DMS 273 treated with DMSO at 0.1 percent for 48 hours (cell line): ENCODE measurements around the gene INPP5A.
"Not testable (repeated sequence)": the region's sequence is repeated elsewhere in the genome, so short reads cannot be mapped to it uniquely, and the experiment has no call there.

Source experiments
- DNase-seq: peaks from one replicate; lab custom pipeline; 2025; lab: John Stamatoyannopoulos, UW

Gene INPP5A

DNA sequence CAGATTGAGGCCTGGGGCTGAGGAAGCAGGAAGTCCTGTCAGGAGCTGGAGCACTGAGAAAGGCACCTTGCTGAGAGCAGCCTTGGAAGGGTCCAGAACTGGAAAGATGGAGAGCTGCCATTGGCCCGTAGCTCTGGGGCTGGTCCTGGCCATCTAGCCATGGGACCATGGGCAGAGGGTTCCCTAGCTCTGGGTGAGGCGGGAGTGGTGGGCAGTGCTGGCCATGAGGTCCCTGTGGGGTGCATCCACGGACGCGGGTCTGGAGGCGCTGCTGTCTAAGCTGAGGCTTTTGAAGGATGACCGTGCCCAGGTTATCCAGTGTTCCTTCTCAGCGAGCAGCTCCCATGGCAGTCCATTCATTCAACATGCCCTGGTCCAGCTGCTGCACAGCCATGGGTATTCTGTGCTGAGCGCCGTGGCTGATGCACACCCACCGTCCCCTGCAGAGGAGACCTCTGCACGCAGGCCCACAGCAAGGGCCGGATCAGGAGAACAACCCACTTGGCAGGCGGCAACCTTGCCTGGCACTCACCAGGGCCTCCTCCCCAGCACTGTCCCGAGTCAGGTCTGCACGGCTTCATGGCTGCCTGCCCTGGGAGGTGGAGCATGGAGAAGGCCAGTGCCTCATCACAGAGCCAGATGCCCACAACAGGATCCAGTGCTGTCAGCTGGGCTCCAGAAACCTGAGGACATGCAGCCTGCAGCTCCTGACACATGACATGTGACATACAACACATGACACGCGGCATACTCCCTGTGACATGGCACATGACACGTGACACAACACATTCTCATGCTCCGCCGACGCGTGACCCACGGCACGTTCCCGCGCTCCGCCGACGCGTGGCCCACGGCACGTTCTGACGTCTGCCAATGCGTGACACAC is 121.9 kb downstream of the INPP5A start:
- DNase-seq = no peak

DNA sequence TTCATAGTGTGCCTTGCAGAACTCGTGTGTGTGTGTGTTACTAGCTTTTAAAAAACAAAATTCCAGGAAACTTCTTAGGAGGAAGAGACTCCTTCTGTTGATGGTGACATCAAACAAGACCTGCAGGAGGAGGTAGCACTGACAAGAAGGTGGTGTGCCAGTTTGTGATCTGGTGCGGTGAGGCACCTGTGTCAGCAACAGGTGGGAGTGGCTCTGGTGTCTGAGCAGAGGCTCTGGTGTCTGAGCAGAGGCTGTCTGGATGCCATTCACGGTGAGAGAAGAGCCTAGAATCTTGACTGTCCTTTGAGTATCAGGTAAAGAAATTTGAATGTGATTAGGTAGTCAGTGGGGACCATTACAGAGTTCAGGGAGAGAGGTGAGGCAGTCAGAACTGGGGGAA is 122.8 kb downstream of the INPP5A start:
- DNase-seq = no peak

DNA sequence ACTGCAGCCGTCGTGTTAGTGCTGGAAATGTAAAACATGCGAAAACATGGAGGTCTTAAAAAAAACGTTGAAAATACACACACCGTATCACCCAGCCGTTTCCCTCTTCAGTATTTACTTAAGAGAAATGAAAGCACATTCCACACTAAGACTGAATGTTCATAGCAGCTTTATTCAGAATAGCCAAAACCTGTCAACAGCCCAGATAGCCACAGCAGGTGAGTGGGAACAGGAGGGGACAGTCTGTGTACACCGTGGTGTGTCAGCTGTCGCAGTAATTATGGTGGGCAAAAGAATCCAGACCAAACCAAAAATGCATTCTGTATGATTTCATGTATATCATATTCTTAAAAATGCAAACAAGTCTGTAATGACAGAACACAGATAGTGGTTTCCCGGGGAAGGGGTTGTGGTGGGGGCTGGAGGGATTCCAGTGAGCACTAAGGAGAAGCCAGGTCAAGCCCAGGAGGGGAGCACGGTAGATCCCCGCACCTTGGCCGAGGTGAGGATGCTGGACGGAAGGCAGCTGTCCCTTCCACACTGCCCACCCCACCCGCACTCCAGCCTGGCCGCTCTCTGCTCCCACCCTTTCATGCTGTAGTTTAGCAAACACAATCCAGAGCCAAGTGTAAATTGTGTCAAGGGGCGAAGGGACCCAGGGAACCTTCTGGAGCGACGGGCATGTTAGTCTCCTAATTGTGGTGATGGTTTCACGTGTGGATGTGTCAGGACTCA is 124.8 kb downstream of the INPP5A start:
- DNase-seq = no peak

DNA sequence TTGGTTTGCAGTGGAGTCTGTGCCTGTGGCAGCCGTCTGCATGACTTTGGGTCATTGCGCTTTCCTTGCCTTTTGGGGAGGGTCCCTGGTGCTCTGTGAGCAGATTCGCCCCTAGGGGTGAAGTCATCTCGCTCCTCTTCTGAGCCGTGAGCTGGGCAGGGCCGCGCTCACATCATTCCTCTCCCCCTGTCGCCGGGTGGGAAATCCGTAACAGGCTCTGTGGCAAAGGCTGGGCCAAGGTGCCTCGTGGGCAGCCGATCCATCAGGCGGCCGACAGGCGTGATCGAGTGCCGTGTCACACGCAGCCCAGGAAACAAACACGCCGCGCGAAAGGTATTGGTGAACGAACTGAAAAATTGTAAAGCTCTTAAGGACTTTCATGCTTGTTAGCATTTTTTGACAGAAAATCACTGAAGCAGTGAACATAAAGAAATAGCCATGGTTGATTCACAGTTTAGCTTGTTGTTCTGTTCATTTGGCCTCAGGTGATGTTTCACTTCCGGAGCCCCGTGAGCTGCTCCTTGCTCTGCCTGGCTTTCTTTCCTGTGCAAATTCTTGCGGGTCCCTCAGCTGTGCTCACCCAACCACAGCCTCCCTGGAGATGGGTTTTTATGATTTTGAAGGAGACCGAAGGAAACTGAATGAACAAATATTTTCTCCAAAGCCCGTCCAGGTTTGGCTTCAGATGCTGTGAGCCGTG is 126.2 kb downstream of the INPP5A start:
- DNase-seq = no peak

DNA sequence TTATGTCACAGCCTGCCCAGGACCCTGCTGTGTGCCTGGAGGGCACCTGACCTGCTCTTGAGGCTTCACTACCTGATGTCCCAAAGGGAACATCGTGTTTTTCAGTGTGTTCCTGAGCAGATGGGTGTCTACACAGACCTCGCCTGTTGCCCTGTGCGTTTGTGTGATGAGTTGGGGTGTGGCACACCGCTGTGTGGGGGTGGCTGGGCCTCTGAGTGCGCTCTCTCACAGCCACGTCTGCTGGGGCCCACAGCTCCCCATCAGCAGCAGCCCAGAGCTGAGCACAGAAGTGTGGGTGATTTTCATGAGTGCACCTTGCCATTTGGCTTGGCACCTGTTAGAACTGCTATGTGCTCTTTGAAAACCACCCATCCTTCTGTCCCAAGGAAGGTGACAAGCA is 126.8 kb downstream of the INPP5A start:
- DNase-seq = no peak

DNA sequence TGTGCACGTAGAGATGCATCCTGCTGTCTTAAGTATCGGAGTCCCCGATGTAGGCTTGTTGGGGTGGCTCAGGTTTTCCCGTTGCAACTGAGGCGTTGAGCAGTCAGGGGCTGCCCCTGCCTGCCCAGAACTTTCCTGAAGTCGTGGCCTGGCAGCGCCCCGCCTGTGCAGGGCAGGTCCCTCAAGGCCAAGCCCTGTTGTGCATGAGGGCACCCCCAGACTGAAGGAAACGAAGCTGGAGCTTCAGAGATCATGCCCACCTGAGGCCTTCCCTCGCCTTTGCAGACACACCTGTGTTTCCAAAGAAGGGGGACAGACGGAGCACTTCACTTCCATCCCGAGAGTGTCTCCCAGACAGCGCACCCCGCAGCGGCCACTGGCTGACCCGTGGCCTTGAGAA is 127.3 kb downstream of the INPP5A start:
- no peak for DNase-seq

DNA sequence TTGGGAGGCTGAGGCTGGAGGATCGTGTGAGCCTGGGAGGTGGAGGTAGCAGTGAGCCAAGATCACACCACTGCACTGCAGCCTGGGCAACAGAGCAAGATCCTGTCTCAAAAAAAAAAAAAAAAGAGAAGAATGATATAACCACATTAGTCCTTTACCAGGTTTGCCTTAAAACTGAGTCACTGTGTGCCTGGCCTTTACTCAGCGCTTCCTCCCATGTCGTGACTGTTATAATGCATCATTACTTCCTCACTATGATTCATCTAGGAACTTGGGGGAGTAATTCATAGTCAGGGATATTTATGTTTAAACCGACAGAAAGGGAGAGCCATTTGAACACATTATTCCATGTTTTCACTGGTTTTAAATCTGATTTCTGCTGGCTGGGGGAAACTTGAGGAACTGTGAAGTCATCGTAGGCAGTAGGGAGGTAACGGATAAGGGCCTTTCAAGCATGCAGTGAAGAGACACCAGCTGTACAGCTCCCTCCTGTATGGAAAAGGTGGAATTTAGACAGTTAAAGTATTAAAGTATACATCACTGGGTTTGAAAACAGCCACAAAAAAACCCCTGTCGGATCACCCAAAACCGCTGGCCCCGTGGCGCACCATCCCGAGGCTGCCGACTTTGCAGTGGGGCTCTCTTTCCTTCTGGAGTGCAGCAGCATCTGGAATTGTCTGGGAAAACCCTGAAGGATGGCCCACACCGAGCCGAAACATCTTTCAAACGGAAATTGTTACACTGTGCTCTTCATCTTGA is 128.5 kb downstream of the INPP5A start:
- no peak for DNase-seq

DNA sequence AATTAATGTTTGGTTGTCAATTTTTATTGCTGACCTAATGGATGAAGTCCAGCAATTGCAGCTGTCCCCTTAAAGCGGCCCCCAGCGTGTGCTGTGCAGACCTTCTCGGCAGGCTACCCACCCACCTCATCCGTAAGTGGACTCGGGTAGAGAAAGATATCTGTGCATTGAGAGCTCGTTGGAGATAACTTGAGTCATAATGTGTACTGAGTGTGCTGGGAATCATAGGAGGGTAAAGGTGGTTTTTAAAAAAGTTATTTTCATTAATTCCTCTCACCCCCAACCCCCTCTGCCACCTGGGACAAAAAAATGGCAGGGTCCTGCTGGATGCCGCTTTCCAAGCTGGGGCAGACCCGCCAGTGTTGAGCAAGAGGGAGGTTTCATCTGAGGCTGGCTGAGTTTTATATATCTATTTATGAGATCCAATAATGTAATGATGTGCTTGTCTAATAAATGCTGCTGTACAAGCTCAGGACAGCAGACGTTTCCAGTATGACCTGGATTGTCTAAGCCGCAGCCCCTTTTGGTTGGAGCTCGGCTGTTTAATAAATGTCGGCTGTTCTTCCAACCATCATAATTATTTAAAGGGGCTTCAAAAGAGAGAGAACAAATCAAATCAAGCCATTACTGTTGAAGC is 129.2 kb downstream of the INPP5A start:
- no peak for DNase-seq

DNA sequence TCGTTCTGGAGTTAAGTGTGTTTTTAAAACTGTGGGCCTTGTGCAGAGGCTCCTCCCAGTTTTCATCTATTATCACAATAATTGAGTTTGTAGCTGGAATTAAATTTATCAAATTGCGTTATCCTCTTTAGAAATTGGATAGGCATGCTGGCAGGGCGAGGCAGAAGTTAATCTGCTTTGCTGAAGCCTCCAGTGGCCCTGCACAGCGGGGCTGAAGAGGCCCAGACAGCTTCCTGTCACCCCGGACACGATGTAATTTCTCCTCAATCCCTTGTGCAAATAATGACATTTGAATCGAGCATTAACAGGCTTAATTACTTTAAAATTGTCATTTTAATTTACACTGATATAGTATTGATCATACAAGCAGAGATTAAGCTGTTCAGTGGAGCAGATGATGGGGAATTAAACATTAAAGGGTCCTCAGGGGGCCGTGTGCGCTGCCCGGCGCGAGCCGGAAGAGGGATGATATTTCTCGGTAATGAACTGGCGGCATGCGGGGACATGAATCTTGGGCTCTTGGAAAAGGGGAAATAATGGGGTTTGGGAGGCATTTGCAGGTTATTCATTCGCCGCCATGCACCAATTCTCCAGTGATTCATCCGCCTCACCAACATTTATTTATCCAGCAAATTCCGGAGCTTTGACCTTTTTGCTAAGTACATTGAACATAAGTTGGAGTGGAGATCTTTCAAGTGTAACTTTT is 129.9 kb downstream of the INPP5A start:
- DNase-seq = no peak

DNA sequence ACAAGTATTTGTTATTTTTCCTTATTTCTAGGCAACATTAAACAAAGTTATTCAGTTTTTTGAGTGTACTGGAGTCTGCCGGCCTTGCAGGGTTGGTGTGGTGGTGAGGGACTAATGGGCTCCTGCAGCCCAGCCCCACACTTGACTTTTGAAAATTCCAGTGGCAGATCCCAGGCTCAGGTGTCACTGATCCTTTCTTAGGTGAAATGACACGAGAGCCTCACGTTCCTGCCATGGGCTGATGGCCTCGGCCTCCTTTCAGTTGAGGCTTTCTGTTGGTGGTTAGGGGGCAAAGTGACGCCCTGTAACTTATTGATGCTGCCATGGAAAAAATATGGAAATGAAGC is 130.4 kb downstream of the INPP5A start:
- DNase-seq = no peak

DNA sequence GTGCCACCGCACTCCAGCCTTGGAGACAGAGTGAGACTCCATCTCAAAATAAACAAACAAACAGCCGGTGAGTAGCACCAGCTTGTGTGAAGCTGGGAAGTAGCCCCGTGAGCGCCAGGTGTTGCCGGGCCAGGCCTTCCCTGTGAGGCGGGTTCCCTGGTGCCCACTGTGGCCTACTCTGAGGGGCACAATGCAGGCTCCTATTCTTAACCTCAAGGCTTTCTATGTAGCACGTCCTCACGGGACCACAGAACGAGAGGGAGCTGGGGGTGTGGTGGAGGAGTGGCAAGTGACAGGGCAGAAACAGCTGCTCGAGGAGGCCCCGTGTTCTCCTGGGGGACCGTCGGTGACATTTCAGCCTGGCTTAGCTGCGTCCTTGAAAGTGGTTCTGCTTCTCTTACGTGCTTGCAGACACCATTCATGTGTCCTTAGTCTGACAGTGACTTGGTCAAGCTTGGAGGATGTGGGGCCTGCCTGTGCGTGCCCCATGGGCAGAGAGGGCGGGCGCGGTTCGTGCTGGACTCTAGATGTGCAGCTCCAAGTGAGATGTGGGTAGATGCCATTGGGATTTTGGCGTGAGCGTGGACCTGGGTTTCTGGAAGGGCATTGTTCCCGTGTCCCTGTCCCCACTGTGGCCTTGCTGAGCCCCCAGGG is 131.7 kb downstream of the INPP5A start:
- DNase-seq = no peak

DNA sequence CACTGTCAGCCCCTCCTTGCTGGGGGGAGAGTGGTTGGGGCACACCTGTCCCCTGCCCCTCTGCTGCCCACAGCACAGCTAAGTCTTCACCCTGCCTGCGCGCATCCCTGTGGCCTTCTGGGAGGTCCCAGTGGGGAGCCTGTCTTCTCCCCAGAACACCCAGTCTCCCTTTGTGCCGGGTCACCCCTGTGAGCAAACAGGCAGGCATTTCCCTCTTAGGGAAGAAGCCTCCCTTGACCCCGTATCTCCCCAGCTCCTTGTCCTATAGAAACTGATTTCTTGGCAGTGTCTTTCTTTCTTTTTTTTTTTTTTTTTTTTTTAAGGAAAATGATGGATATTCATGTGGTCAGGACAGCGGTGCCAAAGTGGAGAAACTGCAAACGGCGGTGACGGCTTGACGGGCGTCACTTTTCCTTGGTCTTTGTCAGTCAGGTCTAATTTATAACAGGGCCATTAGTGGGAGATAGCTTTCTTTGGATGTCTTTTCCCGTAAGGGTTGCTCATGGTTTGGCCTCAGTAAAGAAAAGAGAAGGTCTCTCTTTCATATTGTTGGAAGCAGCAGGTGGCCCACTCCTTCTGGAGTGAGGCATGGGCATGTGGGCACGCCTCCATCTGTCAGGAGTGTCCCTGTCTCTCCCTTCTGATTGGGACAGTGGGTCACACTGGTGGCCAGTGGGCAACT is 133.1 kb downstream of the INPP5A start:
- DNase-seq = no peak

DNA sequence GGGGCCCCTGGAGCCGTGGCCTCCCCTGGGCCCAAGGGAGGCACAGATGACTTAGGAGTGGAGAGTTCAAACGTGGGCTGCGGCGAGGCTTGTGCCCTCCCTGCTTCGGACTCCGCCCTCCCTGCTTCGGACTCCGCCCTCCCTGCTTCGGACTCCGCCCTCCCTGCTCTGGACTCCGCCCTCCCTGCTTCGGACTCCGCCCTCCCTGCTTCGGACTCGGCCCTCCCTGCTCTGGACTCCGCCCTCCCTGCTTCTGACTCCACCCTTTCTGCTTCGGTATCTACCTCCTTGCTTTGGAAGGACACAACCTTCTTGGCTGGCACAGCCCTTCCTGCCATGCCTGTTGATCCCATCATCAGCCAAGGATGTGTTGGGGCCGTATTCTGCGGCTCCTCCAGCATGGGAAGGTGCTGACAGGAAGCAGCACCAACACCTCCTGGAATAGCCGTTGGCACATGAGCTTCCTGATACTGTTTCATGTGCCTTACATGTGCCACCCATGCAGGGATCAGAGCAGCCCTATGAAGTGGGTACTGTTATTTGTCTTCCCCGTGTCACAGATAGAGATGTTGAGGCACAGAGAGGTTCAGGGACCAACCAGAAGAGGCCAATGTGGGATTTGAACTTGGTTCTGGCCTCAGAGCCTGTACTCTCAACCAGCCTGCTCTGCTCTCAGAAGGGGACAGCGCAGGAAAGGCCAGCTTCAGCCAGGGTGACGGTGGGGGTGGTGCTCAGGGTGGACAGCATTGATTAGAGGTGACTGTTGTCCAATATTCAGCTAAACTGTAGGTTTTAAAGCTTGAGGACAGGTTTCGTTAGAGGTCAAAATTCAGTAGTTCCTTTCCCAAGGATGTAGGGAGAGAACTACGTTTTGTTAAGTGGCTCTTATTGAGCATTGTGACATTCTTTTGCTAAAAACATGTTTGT is 133.9 kb downstream of the INPP5A start:
- no peak for DNase-seq

DNA sequence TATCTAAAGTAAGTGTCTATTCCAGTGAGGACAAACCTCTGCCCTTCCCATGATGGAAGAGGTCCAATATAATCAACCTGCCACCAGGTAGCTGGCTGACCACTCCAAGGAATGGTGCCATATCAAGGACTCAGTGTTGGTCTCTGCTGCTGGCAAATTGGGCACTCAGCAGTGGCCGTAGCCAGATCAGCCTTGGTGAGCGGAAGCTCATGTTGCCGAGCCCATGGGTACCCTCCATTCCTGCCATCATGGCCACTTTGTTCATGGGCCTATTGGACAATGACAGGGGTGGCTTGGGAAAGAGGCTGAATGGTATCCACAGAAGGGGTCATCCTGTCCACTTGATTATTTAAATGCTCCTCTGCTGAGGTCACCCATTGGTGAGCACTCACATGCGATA is 136.2 kb downstream of the INPP5A start:
- DNase-seq = not testable (repeated sequence)

DNA sequence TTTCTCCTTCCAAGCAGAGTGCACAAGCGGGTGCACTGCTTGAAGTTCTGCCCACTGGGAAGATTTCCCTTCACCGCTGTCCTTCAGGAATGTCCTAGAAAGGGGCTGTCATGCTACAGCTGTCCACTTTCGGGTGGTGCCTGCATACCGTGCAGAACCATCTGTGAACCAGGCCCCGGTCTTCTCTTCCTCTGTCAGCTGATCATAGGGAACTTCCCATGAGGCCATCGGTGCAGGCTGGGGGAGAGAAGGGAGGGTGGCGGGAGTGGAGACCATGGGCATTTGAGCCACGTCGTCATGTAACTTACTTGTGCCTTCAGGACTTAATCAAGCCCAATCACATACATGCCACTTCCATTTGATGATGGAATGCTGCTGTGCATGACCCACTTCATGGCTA is 136.7 kb downstream of the INPP5A start:
- no peak for DNase-seq

DNA sequence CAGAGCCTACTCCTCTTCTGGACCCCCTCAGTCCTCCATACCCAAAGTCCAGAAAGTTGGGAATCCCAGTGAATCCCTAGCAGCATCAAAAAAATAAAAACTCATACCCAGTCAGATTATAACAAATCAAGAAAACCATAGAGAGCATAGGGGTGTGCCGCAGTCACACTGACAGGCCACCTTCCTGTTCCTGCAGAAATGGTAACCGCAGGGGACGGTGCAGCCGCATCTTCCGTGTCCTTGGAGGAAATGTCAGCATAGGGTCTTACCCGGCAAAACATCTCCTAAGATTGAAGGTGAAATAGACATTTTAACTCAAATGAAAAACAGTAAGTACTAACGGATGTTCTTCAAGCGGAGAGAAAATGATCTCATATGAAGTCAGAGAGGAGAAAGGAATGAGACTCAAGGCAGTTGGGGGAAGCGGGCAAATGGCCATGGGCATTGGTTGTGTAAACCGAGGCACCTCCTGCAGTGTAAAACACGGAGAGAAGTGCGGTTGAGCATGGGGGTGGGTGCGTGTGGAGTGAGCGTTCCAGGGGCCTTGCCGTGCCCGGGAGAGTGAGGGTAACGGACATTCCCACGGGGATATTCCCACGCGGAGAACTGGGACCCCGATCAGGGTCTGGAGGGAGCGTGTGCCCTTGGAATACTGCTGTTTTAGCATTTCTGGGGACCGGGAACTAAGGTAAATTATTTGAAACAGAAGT is 137.6 kb downstream of the INPP5A start:
- no peak for DNase-seq

DNA sequence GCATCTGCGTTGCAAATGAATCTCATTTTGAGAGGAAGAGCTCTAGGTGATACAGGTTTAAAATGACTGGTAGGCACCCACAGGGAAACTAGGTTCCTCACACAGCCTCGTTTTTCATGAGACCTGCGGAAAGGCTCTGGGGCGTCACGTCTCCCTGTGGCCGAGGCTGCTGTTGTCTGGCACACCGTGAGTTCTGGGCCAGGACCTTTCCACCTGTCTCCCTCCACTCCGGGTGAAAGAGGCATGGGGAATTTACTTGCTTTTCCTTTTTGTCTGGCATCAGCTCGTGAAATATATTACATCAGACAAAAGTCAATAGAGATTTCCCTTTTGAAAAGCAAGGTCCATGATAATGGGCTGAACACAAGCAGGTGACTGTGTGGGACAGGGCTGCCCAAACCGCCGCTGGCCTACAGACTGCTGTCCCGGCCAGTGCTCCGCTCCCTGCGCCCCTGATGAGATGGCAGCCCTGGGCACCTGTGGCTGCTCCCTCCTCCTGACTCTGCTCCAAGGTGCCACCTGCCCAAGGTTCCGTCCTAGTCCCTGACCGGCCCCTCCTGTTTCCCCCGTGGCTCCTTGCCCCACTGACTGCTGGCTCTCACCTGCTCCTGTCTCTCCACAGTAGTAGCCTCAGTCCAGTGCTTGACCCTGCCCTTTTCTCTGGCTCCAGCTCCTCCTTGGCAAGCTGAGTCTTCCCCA is 138.8 kb downstream of the INPP5A start:
- DNase-seq = no peak

DNA sequence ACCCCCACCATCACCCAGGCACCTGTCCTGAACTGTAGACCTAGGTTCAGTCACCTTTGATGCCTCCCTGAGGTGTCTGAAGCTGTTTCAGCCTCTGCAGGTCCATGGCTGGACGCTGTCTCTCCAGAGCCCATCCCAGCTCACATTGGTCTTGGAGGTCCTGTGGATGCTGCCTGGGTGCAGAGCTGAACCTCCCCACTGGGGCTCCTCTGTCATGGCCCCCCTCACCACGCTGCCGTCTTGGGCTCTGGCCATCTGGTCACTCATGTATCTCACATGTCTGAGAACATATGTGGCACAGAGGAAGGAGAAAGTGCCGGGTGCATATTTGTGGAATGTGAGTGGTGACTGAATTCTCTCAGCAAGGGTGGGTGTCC is 139.5 kb downstream of the INPP5A start:
- no peak for DNase-seq
